GM18505 (cell line): ENCODE measurements around the gene GUK1.
"Not testable (repeated sequence)": the region's sequence is repeated elsewhere in the genome, so short reads cannot be mapped to it uniquely, and the experiment has no call there.

Experiments
- ATAC-seq: cut with Tn5 transposase; IDR thresholded peaks from one replicate; pipeline ENCODE4 v1.9.1; 2021; ENCODE audit not compliant: unreplicated experiment
- POLR2A ChIP-seq: IDR thresholded peaks from 4 replicates; pipeline ENCODE4 v1.6.1; 2011; ENCODE audit warnings: borderline replicate concordance; ENCODE audit not compliant: insufficient read depth, insufficient read length; ENCODE audit errors: extremely low read depth

Gene GUK1

GRCh38 chr1:228180959-228181644 lies 41.0 kb downstream of the GUK1 start:
- TF ChIP-seq POLR2A: no peak
- ATAC-seq: no peak

- no peak for ATAC-seq
- no peak for TF ChIP-seq POLR2A
These were observed 41.6 kb downstream of the GUK1 start for GRCh38 chr1:228181645-228182034.

- TF ChIP-seq POLR2A: no peak
- ATAC-seq: no peak
These were observed 42.4 kb downstream of the GUK1 start for GRCh38 chr1:228182296-228183030.

GRCh38 chr1:228184152-228184551 lies 44.1 kb downstream of the GUK1 start:
- ATAC-seq: no peak
- no peak for TF ChIP-seq POLR2A

GRCh38 chr1:228185641-228185965 lies 45.5 kb downstream of the GUK1 start:
- no peak for TF ChIP-seq POLR2A
- no peak for ATAC-seq

- ATAC-seq: not testable (repeated sequence)
These were observed 48.2 kb downstream of the GUK1 start for GRCh38 chr1:228188249-228188648.

GRCh38 chr1:228190182-228190581 lies 50.1 kb downstream of the GUK1 start:
- no peak for ATAC-seq
- TF ChIP-seq POLR2A: no peak

- ATAC-seq: no peak
- TF ChIP-seq POLR2A: no peak
These were observed 50.7 kb downstream of the GUK1 start for GRCh38 chr1:228190778-228191177.

- no peak for TF ChIP-seq POLR2A
- ATAC-seq: no peak
These were observed 54.4 kb downstream of the GUK1 start for GRCh38 chr1:228194436-228194835.

- no peak for TF ChIP-seq POLR2A
These were observed 55.1 kb downstream of the GUK1 start for GRCh38 chr1:228194921-228195812.

GRCh38 chr1:228197555-228198147 lies 57.6 kb downstream of the GUK1 start:
- ATAC-seq: no peak
- no peak for TF ChIP-seq POLR2A

More at GRCh38 chr1:228194921-228195812, 55.1 kb downstream of the GUK1 start:
- ATAC-seq: no peak
